BLaER1 treated with 17β-estradiol and CSF1 and Interleukin-3, amounts not matched to agents 10 nM and 100 nM (cell line): ENCODE data around the gene ZNF669.

Experiments used
- H3K27ac ChIP-seq, 11 experiments: shearing (Covaris generic); formaldehyde crosslinking; 2 replicates each; pipeline ENCODE4 v1.8.1; 2022
- H3K27me3 ChIP-seq, 11 experiments: shearing (Covaris generic); formaldehyde crosslinking; 2 replicates each; pipeline ENCODE4 v1.8.1; 2022
- H3K36me3 ChIP-seq, 11 experiments: shearing (Covaris generic); formaldehyde crosslinking; 2 replicates each; pipeline ENCODE4 v1.8.1; 2022
- H3K4me1 ChIP-seq, 10 experiments: shearing (Covaris generic); formaldehyde crosslinking; 2 replicates each; pipeline ENCODE4 v1.8.1; 2022
- H3K4me2 ChIP-seq, 11 experiments: shearing (Covaris generic); formaldehyde crosslinking; 2 replicates each; pipeline ENCODE4 v1.8.1; 2022
- H3K4me3 ChIP-seq, 10 experiments: shearing (Covaris generic); formaldehyde crosslinking; 2 replicates each; pipeline ENCODE4 v1.8.1; 2022
- H3K9ac ChIP-seq, 11 experiments: shearing (Covaris generic); formaldehyde crosslinking; 2 replicates each; pipeline ENCODE4 v1.8.1; 2022
- H3K9me3 ChIP-seq, 11 experiments: shearing (Covaris generic); formaldehyde crosslinking; replicated peaks in 1 of 11; 2 replicates each; pipeline ENCODE4 v1.8.1; 2022
- H4K20me1 ChIP-seq, 11 experiments: shearing (Covaris generic); formaldehyde crosslinking; 2 replicates each; pipeline ENCODE4 v1.8.1; 2022
- Cebpa-rat ChIP-seq, 11 experiments: shearing (Covaris generic); IDR thresholded peaks; 2 replicates each; pipeline ENCODE4 v1.8.1; 2022

The ZNF669 gene

GRCh38 chr1:247113094-247113497 is 8.9 kb upstream of the ZNF669 start:
- Histone ChIP-seq H3K4me2 (no peak overlapping the region), H3K27me3 (peaks cover 55 to 73% (median 69%) of the 10 kb centered on the region in 11 experiments), H3K4me1 (peaks cover 0 to 12% (median 1%) of the 10 kb centered on the region in 10 experiments; a peak in 6 of 20 replicates), H3K27ac (no peak overlapping the region), H3K36me3 (no peaks in the 10 kb centered on the region; a peak in 3 of 22 replicates), H4K20me1 (peaks cover 0 to 16% (median 0%) of the 10 kb centered on the region in 11 experiments; a peak in 5 of 22 replicates), H3K4me3 (no peak overlapping the region), H3K9me3 (peaks cover 35 to 57% (median 46%) of the 10 kb centered on the region in 11 experiments), H3K9ac (no peak overlapping the region)
- no peak for TF ChIP-seq Cebpa-rat (IDR thresholded peaks at IDR 0.05)

GRCh38 chr1:247112479-247112781 is 8.3 kb upstream of the ZNF669 start:
- Histone ChIP-seq H3K9ac (no peak overlapping the region), H4K20me1 (peaks cover 0 to 16% (median 0%) of the 10 kb centered on the region in 11 experiments; a peak in 5 of 22 replicates), H3K4me2 (peak overlapping the region in 4 of 11 experiments; percentile 65 to 74 (median 73); a peak in 5 of 22 replicates), H3K9me3 (peaks cover 42 to 63% (median 52%) of the 10 kb centered on the region in 11 experiments), H3K4me1 (peaks cover 0 to 12% (median 1%) of the 10 kb centered on the region in 10 experiments; a peak in 6 of 20 replicates), H3K27me3 (peaks cover 55 to 79% (median 72%) of the 10 kb centered on the region in 11 experiments), H3K27ac (no peak overlapping the region), H3K4me3 (peak overlapping the region in 9 of 10 experiments; percentile 38 to 65 (median 52); a peak in 6 of 20 replicates), H3K36me3 (no peaks in the 10 kb centered on the region; a peak in 3 of 22 replicates)
- no peak for TF ChIP-seq Cebpa-rat (IDR thresholded peaks at IDR 0.05)

- peaks cover 46 to 68% (median 58%) of the 10 kb centered on the region in 11 experiments for H3K9me3 ChIP-seq
- H3K4me2 ChIP-seq = peak overlapping the region; percentile 55 to 76 (median 69)
- peaks cover 0 to 12% (median 1%) of the 10 kb centered on the region in 10 experiments; a peak in 6 of 20 replicates for H3K4me1 ChIP-seq
- peaks cover 55 to 79% (median 72%) of the 10 kb centered on the region in 11 experiments for H3K27me3 ChIP-seq
- TF ChIP-seq Cebpa-rat (IDR thresholded peaks at IDR 0.05) = no peak
- no peak overlapping the region for H3K27ac ChIP-seq
- peak overlapping the region; percentile 38 to 65 (median 51) for H3K4me3 ChIP-seq
- H3K9ac ChIP-seq = peak overlapping the region in 5 of 11 experiments; percentile 3 to 65 (median 40); a peak in 5 of 22 replicates
- no peaks in the 10 kb centered on the region; a peak in 3 of 22 replicates for H3K36me3 ChIP-seq
- peaks cover 0 to 16% (median 0%) of the 10 kb centered on the region in 11 experiments; a peak in 5 of 22 replicates for H4K20me1 ChIP-seq
Observed at GRCh38 chr1:247111700-247112478, 7.7 kb upstream of the ZNF669 start.

GRCh38 chr1:247111259-247111699 is 7.1 kb upstream of the ZNF669 start:
- H3K27ac ChIP-seq = no peak overlapping the region
- peak overlapping the region; percentile 55 to 76 (median 69) for H3K4me2 ChIP-seq
- H3K36me3 ChIP-seq = no peaks in the 10 kb centered on the region; a peak in 3 of 22 replicates
- peaks cover 0 to 12% (median 1%) of the 10 kb centered on the region in 10 experiments; a peak in 6 of 20 replicates for H3K4me1 ChIP-seq
- H4K20me1 ChIP-seq = peaks cover 0 to 16% (median 0%) of the 10 kb centered on the region in 11 experiments; a peak in 5 of 22 replicates
- peaks cover 55 to 79% (median 72%) of the 10 kb centered on the region in 11 experiments for H3K27me3 ChIP-seq
- peaks cover 52 to 74% (median 64%) of the 10 kb centered on the region in 11 experiments for H3K9me3 ChIP-seq
- peak overlapping the region; percentile 38 to 65 (median 51) for H3K4me3 ChIP-seq
- no peak for TF ChIP-seq Cebpa-rat (IDR thresholded peaks at IDR 0.05)
- peak overlapping the region in 5 of 11 experiments; percentile 3 to 65 (median 40); a peak in 5 of 22 replicates for H3K9ac ChIP-seq

- peaks cover 0 to 16% (median 0%) of the 10 kb centered on the region in 11 experiments; a peak in 5 of 22 replicates for H4K20me1 ChIP-seq
- H3K4me1 ChIP-seq = peaks cover 0 to 12% (median 1%) of the 10 kb centered on the region in 10 experiments; a peak in 6 of 20 replicates
- no peak overlapping the region for H3K27ac ChIP-seq
- H3K27me3 ChIP-seq = peaks cover 55 to 79% (median 72%) of the 10 kb centered on the region in 11 experiments
- H3K36me3 ChIP-seq = no peaks in the 10 kb centered on the region; a peak in 3 of 22 replicates
- H3K9me3 ChIP-seq = peaks cover 58 to 80% (median 69%) of the 10 kb centered on the region in 11 experiments
- peak overlapping the region; percentile 55 to 76 (median 69) for H3K4me2 ChIP-seq
- no peak for TF ChIP-seq Cebpa-rat (IDR thresholded peaks at IDR 0.05)
- peak overlapping the region; percentile 38 to 65 (median 51) for H3K4me3 ChIP-seq
- peak overlapping the region in 4 of 11 experiments; percentile 3 to 65 (median 46); a peak in 3 of 22 replicates for H3K9ac ChIP-seq
Observed at GRCh38 chr1:247110627-247111258, 6.6 kb upstream of the ZNF669 start.

GRCh38 chr1:247107694-247108093 is 3.5 kb upstream of the ZNF669 start:
- H3K4me1 ChIP-seq = peaks cover 7 to 24% (median 12%) of the 10 kb centered on the region in 10 experiments; a peak in 16 of 20 replicates
- TF ChIP-seq Cebpa-rat (IDR thresholded peaks at IDR 0.05) = no peak

GRCh38 chr1:247105966-247106365 is 1.8 kb upstream of the ZNF669 start:
- Histone ChIP-seq H3K9ac (no peak overlapping the region), H3K4me1 (peaks cover 5 to 16% (median 12%) of the 10 kb centered on the region in 10 experiments; a peak in 15 of 20 replicates), H3K36me3 (peaks cover 17 to 25% (median 23%) of the 10 kb centered on the region in 11 experiments), H3K9me3 (peaks cover 75 to 94% (median 91%) of the 10 kb centered on the region in 11 experiments), H3K27ac (no peak overlapping the region), H3K4me3 (no peak overlapping the region), H3K27me3 (peaks cover 20 to 36% (median 33%) of the 10 kb centered on the region in 11 experiments), H4K20me1 (0 out of 22 replicates have a peak, but pooled peaks cover 0 to 2% (median 0%) of the 10 kb centered on the region in 11 experiments), H3K4me2 (no peak overlapping the region)
- TF ChIP-seq Cebpa-rat (IDR thresholded peaks at IDR 0.05) = no peak

More at GRCh38 chr1:247107694-247108093, 3.5 kb upstream of the ZNF669 start:
- Histone ChIP-seq H4K20me1 (peaks cover 0 to 13% (median 0%) of the 10 kb centered on the region in 11 experiments; a peak in 4 of 22 replicates), H3K9ac (no peak overlapping the region), H3K4me2 (no peak overlapping the region), H3K27ac (no peak overlapping the region), H3K27me3 (peaks cover 37 to 53% (median 50%) of the 10 kb centered on the region in 11 experiments), H3K36me3 (peaks cover 0 to 7% (median 6%) of the 10 kb centered on the region in 11 experiments; a peak in 20 of 22 replicates), H3K4me3 (no peak overlapping the region), H3K9me3 (peaks cover 74 to 94% (median 91%) of the 10 kb centered on the region in 11 experiments)

GRCh38 chr1:247104965-247105364 is 809 bp upstream of the ZNF669 start:
- peaks cover 75 to 94% (median 91%) of the 10 kb centered on the region in 11 experiments for H3K9me3 ChIP-seq
- H4K20me1 ChIP-seq = no peaks in the 10 kb centered on the region
- H3K4me2 ChIP-seq = peak overlapping the region; percentile 50 to 90 (median 60)
- H3K27me3 ChIP-seq = peaks cover 10 to 32% (median 23%) of the 10 kb centered on the region in 11 experiments
- no peak for TF ChIP-seq Cebpa-rat (IDR thresholded peaks at IDR 0.05)
- H3K9ac ChIP-seq = no peak overlapping the region; a peak in 1 of 22 replicates
- peak overlapping the region; percentile 78 to 99 (median 91); a peak in 18 of 20 replicates for H3K4me3 ChIP-seq
- peaks cover 27 to 35% (median 33%) of the 10 kb centered on the region in 11 experiments for H3K36me3 ChIP-seq
- peaks cover 5 to 16% (median 12%) of the 10 kb centered on the region in 10 experiments; a peak in 14 of 20 replicates for H3K4me1 ChIP-seq
- H3K27ac ChIP-seq = peak overlapping the region in 3 of 11 experiments; percentile 90 to 94 (median 93); a peak in 2 of 22 replicates
